GM10248 (cell line): ENCODE measurements around the gene DHX57.

Experiments
- CTCF ChIA-PET: fragments of 300-600 bp; sonication (Branson Sonifier 250); formaldehyde crosslinking; extraction: SDS; loops from one replicate; lab custom pipeline; 2021; ENCODE audit warnings: antibody characterized with exemption; lab: Yijun Ruan, JAX
- POLR2A ChIA-PET: fragments of 350-650 bp; sonication (Branson Sonifier 250); formaldehyde crosslinking; extraction: SDS; loops from one replicate; lab custom pipeline; 2020; ENCODE audit warnings: antibody characterized with exemption; lab: Yijun Ruan, JAX
- DNase-seq: peaks from one replicate; pipeline ENCODE4 v3.0.0; 2012; ENCODE audit errors: extremely low spot score
- CTCF ChIP-seq: IDR thresholded peaks from 2 replicates; pipeline ENCODE4 v1.5.1; 2012; ENCODE audit warnings: mild to moderate bottlenecking, low read depth; ENCODE audit errors: extremely low read depth, missing control alignments, control extremely low read depth

DHX57 gene

DNA sequence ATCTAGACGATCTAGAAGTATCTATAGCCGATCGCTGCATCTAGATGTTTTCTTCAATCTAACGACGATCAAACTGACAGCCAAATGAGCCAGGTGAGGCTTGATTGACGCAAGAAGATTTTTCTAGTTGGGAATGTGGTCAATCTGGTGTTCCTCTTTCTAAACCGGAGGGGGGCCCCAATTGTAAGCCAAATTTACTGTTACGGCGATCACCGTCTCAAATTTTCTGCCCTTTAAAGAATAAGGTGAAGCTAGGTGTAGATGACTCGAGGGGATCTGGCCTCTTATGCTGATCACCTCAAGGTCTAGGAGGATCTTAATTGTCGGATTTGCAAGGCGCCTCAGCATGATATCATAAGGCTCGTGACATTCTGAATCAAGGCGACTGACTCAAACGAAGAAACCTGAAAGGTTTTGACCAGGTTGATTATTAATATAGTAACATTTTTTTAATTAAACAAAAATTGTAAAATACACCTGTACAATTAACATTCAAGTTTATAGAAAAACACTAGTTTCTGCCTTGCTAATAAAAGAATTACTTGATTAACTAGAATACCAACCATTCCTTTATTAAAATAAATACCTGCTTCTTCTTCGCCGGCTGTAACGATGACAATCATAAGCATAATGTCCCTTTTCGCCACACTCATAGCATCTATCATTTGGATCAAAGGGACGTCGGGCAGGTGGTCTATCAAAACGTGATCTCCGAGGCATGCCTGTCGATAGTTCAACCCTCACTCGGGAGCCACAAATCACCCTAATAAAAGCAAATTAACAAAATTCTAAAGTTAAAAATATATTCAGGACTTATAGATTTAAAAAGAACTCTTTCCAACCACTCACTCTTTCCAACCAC is 126.6 kb downstream of the DHX57 start:
- CTCF ChIA-PET, result interaction anchor here (0.8 to 1.5 kb wide), 3 partner anchors 11 to 184 kb away, joined by 3 to 4 read pairs (median 3); no protein-coding TSS in a partner anchor
- POLR2A ChIA-PET, result interaction anchor here (1.2 to 2.5 kb wide), 3 partner anchors 8 to 130 kb away, joined by 8 to 50 read pairs (median 11); no protein-coding TSS in a partner anchor
- no peak for DNase-seq
- no peak for TF ChIP-seq CTCF

DNA sequence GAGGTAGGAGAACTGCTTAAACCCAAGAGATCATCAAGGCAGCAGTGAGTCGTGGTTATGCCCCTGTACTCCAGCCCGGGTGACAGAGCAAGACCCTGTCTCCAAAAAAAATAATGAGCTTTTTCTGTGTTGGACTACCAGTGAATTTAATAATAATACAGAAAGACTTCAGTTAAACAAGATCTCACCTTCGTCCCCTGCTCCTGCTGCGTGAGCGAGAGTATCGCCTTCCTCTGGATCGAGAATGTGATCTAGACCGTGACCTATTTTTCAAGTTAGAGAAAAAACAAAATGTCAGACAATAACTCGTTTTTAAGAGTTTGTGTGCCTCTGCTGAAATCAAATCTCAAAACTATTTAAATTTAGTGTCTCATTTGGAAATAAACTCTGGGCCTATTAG is 127.3 kb downstream of the DHX57 start:
- ChIA-PET CTCF (interaction anchor here (1.0 kb wide), 1 partner anchor 11 kb away, joined by 3 read pairs; no protein-coding TSS in a partner anchor), POLR2A (interaction anchor here (0.6 to 2.5 kb wide), 2 partner anchors 18 to 42 kb away, joined by 5 to 11 read pairs; no protein-coding TSS in a partner anchor)
- no peak for TF ChIP-seq CTCF
- no peak for DNase-seq

- ChIA-PET CTCF (interaction anchor here (1.0 to 2.0 kb wide), 3 partner anchors 10 to 371 kb away, joined by 3 to 6 read pairs (median 4); no protein-coding TSS in a partner anchor), POLR2A (interaction anchor here (0.6 to 2.5 kb wide), 2 partner anchors 17 to 41 kb away, joined by 5 to 11 read pairs; no protein-coding TSS in a partner anchor)
- TF ChIP-seq CTCF, result no peak
Measured at GRCh38 chr2:38747819-38748218, 127.9 kb downstream of the DHX57 start.

More at GRCh38 chr2:38747819-38748218, 127.9 kb downstream of the DHX57 start:
- no peak for DNase-seq
